Smooth muscle cell (in vitro differentiated cells): ENCODE data around the gene WDFY4. TPM values are rescaled to one million over a fixed set of nuclear protein-coding genes. Genes with fewer than 3 reads are reported as not detected.

Experiments used
- DNase-seq: peaks from one replicate; lab custom pipeline; 2025; ENCODE audit not compliant: unreplicated experiment; lab: John Stamatoyannopoulos, UW
- H2AFZ ChIP-seq: fragments of 200-600 bp; sonication (generic); 2 replicates; pipeline ENCODE4 v1.6.0; 2016; ENCODE audit warnings: antibody characterized with exemption, low read depth, mild to moderate bottlenecking
- H3F3A ChIP-seq: fragments of 200-600 bp; sonication (generic); 2 replicates; pipeline ENCODE4 v1.6.0; 2017; ENCODE audit warnings: antibody characterized with exemption, low read depth
- H3K27ac ChIP-seq: fragments of 200-600 bp; sonication (generic); 2 replicates; pipeline ENCODE4 v1.5.1; 2016; ENCODE audit warnings: low read depth, mild to moderate bottlenecking
- H3K27me3 ChIP-seq: fragments of 200-600 bp; sonication (generic); 2 replicates; pipeline ENCODE4 v1.6.1; 2016; ENCODE audit warnings: low read depth, mild to moderate bottlenecking
- H3K36me3 ChIP-seq: fragments of 200-600 bp; sonication (generic); 2 replicates; pipeline ENCODE4 v1.5.1; 2016; ENCODE audit warnings: low read depth
- H3K4me1 ChIP-seq: fragments of 200-600 bp; sonication (generic); 2 replicates; pipeline ENCODE4 v1.5.1; 2016; ENCODE audit warnings: low read depth
- H3K4me2 ChIP-seq: fragments of 200-600 bp; sonication (generic); 2 replicates; pipeline ENCODE4 v1.6.0; 2016; ENCODE audit warnings: mild to moderate bottlenecking
- H3K4me3 ChIP-seq: fragments of 200-600 bp; sonication (generic); 2 replicates; pipeline ENCODE4 v1.5.1; 2016; ENCODE audit warnings: mild to moderate bottlenecking
- H3K79me2 ChIP-seq: fragments of 200-600 bp; sonication (generic); 2 replicates; pipeline ENCODE4 v1.6.0; 2016; ENCODE audit warnings: low read depth, mild to moderate bottlenecking
- H3K9ac ChIP-seq: fragments of 200-600 bp; sonication (generic); 2 replicates; pipeline ENCODE4 v1.6.0; 2016; ENCODE audit warnings: low read depth
- H3K9me3 ChIP-seq: fragments of 200-600 bp; sonication (generic); replicated peaks from 2 replicates; pipeline ENCODE4 v1.5.1; 2016; ENCODE audit warnings: low read depth
- H4K20me1 ChIP-seq: fragments of 200-600 bp; sonication (generic); 2 replicates; pipeline ENCODE4 v1.6.0; 2016; ENCODE audit warnings: low read depth
- WGBS: methylation state at CpG from one replicate; pipeline ENCODE4 v1.1.7; 2016; ENCODE audit warnings: low lambda C conversion rate; 5-methylcytosine and 5-hydroxymethylcytosine counted together
- polyA plus RNA-seq: library from polyadenylated mRNA; unstranded; fragments of >200 nt; fragmentation: Nextera tagmentation; extraction: Ambion mirVana; gene quantifications from 2 replicates; pipeline ENCODE4 v1.2.1, GENCODE V29; 2016
- total RNA-seq: library from RNA; depleted of rRNA; stranded (reverse); fragments of >200 nt; gene quantifications from 2 replicates; pipeline ENCODE4 v1.2.3, GENCODE V29; 2014
- TF ChIP-seq, protein P1 (sequence below): fragments of 200-600 bp; sonication (generic); IDR thresholded peaks from 2 replicates; pipeline ENCODE4 v1.5.1; 2017; ENCODE audit warnings: borderline replicate concordance, mild to moderate bottlenecking, antibody characterized with exemption; ENCODE audit not compliant: insufficient read depth, poor library complexity, severe bottlenecking

The WDFY4 gene
- total and polyA plus RNA-seq, 2 experiments from 2014 or later = not detected

GRCh38 chr10:48789486-48790456, 105.1 kb downstream of the WDFY4 start:
- Histone ChIP-seq H3K4me2 (no peak overlapping the region), H3K79me2 (no peaks in the 10 kb centered on the region), H4K20me1 (no peaks in the 10 kb centered on the region), H3K9me3 (no peaks in the 10 kb centered on the region), H3F3A (no peaks in the 10 kb centered on the region), H3K4me3 (no peak overlapping the region), H3K27ac (no peak overlapping the region), H3K27me3 (peaks cover 3% of the 10 kb centered on the region), H3K9ac (no peak overlapping the region), H3K4me1 (no peaks in the 10 kb centered on the region), H3K36me3 (no peaks in the 10 kb centered on the region), H2AFZ (no peak overlapping the region)
- TF ChIP-seq, protein P1, sequence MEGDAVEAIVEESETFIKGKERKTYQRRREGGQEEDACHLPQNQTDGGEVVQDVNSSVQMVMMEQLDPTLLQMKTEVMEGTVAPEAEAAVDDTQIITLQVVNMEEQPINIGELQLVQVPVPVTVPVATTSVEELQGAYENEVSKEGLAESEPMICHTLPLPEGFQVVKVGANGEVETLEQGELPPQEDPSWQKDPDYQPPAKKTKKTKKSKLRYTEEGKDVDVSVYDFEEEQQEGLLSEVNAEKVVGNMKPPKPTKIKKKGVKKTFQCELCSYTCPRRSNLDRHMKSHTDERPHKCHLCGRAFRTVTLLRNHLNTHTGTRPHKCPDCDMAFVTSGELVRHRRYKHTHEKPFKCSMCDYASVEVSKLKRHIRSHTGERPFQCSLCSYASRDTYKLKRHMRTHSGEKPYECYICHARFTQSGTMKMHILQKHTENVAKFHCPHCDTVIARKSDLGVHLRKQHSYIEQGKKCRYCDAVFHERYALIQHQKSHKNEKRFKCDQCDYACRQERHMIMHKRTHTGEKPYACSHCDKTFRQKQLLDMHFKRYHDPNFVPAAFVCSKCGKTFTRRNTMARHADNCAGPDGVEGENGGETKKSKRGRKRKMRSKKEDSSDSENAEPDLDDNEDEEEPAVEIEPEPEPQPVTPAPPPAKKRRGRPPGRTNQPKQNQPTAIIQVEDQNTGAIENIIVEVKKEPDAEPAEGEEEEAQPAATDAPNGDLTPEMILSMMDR = no peak
- WGBS = 90% methylated on average over 10 of the region's 10 CpGs
- no peak for DNase-seq

DNA sequence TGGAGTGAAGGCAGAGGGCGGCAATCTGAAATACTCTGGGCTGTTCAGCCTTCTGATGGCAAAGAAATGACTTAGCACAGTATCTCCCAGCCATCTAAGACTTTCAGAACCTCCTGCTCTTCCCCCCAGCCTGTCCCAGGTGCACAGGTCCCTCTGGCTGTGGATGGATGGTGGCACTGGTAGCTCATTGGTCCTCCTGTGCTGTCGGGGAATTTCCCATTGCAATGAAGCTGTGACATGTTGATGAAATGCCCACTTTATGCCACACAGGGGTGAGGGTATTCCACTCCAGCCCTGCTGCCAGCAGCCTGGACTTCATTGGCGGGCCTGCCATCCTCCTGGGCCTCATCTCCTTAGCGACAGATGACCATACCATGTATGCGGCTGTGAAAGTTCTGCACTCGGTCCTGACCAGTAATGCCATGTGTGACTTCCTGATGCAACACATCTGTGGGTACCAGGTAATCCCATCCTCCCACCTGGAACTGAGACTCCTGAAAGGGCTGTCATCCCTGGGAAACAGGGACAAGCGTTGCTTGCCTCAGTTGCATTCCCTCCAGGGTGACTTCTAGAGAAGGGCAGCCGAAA, 105.9 kb downstream of the WDFY4 start:
- H3K4me1 ChIP-seq = no peaks in the 10 kb centered on the region
- H3K4me3 ChIP-seq = no peak overlapping the region

GRCh38 chr10:48791267-48791928, 106.7 kb downstream of the WDFY4 start:
- DNase-seq = no peak
- 78% methylated on average over 6 of the region's 6 CpGs for WGBS
- H3K4me3 ChIP-seq = no peak overlapping the region

More for the DNA sequence above, 105.9 kb downstream of the WDFY4 start:
- WGBS = 92% methylated on average over 8 of the region's 8 CpGs
- no peak for DNase-seq
- no peak overlapping the region for H3K27ac ChIP-seq
- H4K20me1 ChIP-seq = no peaks in the 10 kb centered on the region
- no peaks in the 10 kb centered on the region for H3K36me3 ChIP-seq
- H3F3A ChIP-seq = no peaks in the 10 kb centered on the region
- H3K79me2 ChIP-seq = no peaks in the 10 kb centered on the region
- H3K27me3 ChIP-seq = peaks cover 6% of the 10 kb centered on the region
- TF ChIP-seq, protein P1 = no peak
- H2AFZ ChIP-seq = no peak overlapping the region
- no peak overlapping the region for H3K9ac ChIP-seq
- H3K4me2 ChIP-seq = no peak overlapping the region
- no peaks in the 10 kb centered on the region for H3K9me3 ChIP-seq

More at GRCh38 chr10:48791267-48791928, 106.7 kb downstream of the WDFY4 start:
- H3K27me3 ChIP-seq = peaks cover 6% of the 10 kb centered on the region
- H3K27ac ChIP-seq = no peak overlapping the region
- TF ChIP-seq, protein P1 = no peak
- H3F3A ChIP-seq = no peaks in the 10 kb centered on the region
- H3K79me2 ChIP-seq = no peaks in the 10 kb centered on the region
- no peaks in the 10 kb centered on the region for H3K36me3 ChIP-seq
- H3K4me2 ChIP-seq = no peak overlapping the region
- no peak overlapping the region for H3K9ac ChIP-seq
- H2AFZ ChIP-seq = no peak overlapping the region
- H4K20me1 ChIP-seq = no peaks in the 10 kb centered on the region
- no peaks in the 10 kb centered on the region for H3K4me1 ChIP-seq
- H3K9me3 ChIP-seq = no peaks in the 10 kb centered on the region
